OCI-LY1 (cell line): ENCODE data around the gene INPP5K.

Experiments used
- H2AFZ ChIP-seq: fragments of 200-600 bp; sonication (generic), shearing (Covaris generic); 2 replicates; pipeline ENCODE4 v1.6.0; 2014; ENCODE audit warnings: antibody characterized with exemption, mild to moderate bottlenecking, low read length
- H3F3A ChIP-seq: fragments of 200-600 bp; sonication (generic), shearing (Covaris generic); 2 replicates; pipeline ENCODE4 v1.6.0; 2014; ENCODE audit warnings: mild to moderate bottlenecking, antibody characterized with exemption, low read length, moderate library complexity; ENCODE audit not compliant: insufficient read depth
- H3K27ac ChIP-seq: fragments of 200-600 bp; sonication (generic); 2 replicates; pipeline ENCODE4 v1.5.1; 2014; ENCODE audit warnings: low read length, mixed run types, mild to moderate bottlenecking, low read depth; ENCODE audit not compliant: poor library complexity, severe bottlenecking
- H3K27me3 ChIP-seq: fragments of 200-600 bp; sonication (generic); 2 replicates; pipeline ENCODE4 v1.6.0; 2014; ENCODE audit warnings: antibody characterized with exemption, mild to moderate bottlenecking, low read length, moderate library complexity; ENCODE audit not compliant: insufficient read depth
- H3K36me3 ChIP-seq: fragments of 200-600 bp; sonication (generic); 2 replicates; pipeline ENCODE4 v1.6.1; 2014; ENCODE audit warnings: mild to moderate bottlenecking, antibody characterized with exemption, low read length, moderate library complexity, mixed read lengths; ENCODE audit not compliant: insufficient read depth
- H3K4me1 ChIP-seq: fragments of 200-600 bp; sonication (generic); 2 replicates; pipeline ENCODE4 v1.5.1; 2014; ENCODE audit warnings: mild to moderate bottlenecking, low read length, moderate library complexity; ENCODE audit not compliant: insufficient read depth, severe bottlenecking
- H3K4me2 ChIP-seq: fragments of 200-600 bp; sonication (generic), shearing (Covaris generic); 2 replicates; pipeline ENCODE4 v1.6.1; 2014; ENCODE audit warnings: low read length
- H3K4me3 ChIP-seq: fragments of 200-600 bp; sonication (generic); 2 replicates; pipeline ENCODE4 v1.5.1; 2014; ENCODE audit warnings: low read length, low read depth, mild to moderate bottlenecking, mixed read lengths; ENCODE audit not compliant: poor library complexity, severe bottlenecking
- H3K79me2 ChIP-seq: fragments of 200-600 bp; shearing (Covaris generic); 2 replicates; pipeline ENCODE4 v1.6.1; 2016; ENCODE audit warnings: mixed run types, low read length, mixed read lengths; ENCODE audit not compliant: insufficient read depth
- H3K9ac ChIP-seq: fragments of 200-600 bp; sonication (generic), shearing (Covaris generic); 2 replicates; pipeline ENCODE4 v1.6.1; 2014; ENCODE audit warnings: mild to moderate bottlenecking, low read length, mixed read lengths
- H3K9me2 ChIP-seq: fragments of 200-600 bp; sonication (generic), shearing (Covaris generic); 2 replicates; pipeline ENCODE4 v1.6.1; 2014; ENCODE audit warnings: low read depth, mild to moderate bottlenecking, low read length, mixed read lengths
- H3K9me3 ChIP-seq: fragments of 200-600 bp; shearing (Covaris generic); 2 replicates; pipeline ENCODE4 v1.6.1; 2014; ENCODE audit warnings: low read length, mixed read lengths
- H4K20me1 ChIP-seq: fragments of 200-600 bp; sonication (generic), shearing (Covaris generic); 2 replicates; pipeline ENCODE4 v1.6.0; 2016; ENCODE audit warnings: mild to moderate bottlenecking, low read length; ENCODE audit not compliant: insufficient read depth
- CTCF ChIP-seq: fragments of 200-600 bp; sonication (generic), shearing (Covaris generic); IDR thresholded peaks from 2 replicates; pipeline ENCODE4 v1.5.1; 2017; ENCODE audit warnings: mild to moderate bottlenecking, antibody characterized with exemption, low read length, moderate library complexity, mixed read lengths
- EZH2 ChIP-seq: fragments of 200-600 bp; sonication (generic), shearing (Covaris generic); IDR thresholded peaks from 2 replicates; pipeline ENCODE4 v1.8.0; 2017; ENCODE audit warnings: borderline replicate concordance, mixed run types, mild to moderate bottlenecking, antibody characterized with exemption, low read length, moderate library complexity, mixed read lengths

INPP5K gene

GRCh38 chr17:1560101-1560857 is 43.9 kb upstream of the INPP5K start:
- Histone ChIP-seq H4K20me1 (no peaks in the 10 kb centered on the region), H3K36me3 (no peaks in the 10 kb centered on the region), H3K79me2 (no peaks in the 10 kb centered on the region), H3K27me3 (no peaks in the 10 kb centered on the region), H3K4me3 (no peak overlapping the region), H3K27ac (no peak overlapping the region), H3K4me2 (no peak overlapping the region), H2AFZ (no peak overlapping the region), H3K9me2 (no peaks in the 10 kb centered on the region), H3K9ac (no peak overlapping the region), H3K4me1 (peaks cover 36% of the 10 kb centered on the region), H3F3A (no peaks in the 10 kb centered on the region), H3K9me3 (no peaks in the 10 kb centered on the region)
- TF ChIP-seq CTCF (no peak), EZH2 (no peak)

GRCh38 chr17:1559047-1560043 is 42.9 kb upstream of the INPP5K start:
- Histone ChIP-seq H3K79me2 (no peaks in the 10 kb centered on the region), H3K4me1 (peaks cover 38% of the 10 kb centered on the region), H3K27ac (no peak overlapping the region), H2AFZ (no peak overlapping the region), H3K4me2 (no peak overlapping the region), H3K9me2 (no peaks in the 10 kb centered on the region), H3F3A (no peaks in the 10 kb centered on the region), H3K4me3 (no peak overlapping the region), H3K9ac (no peak overlapping the region), H3K27me3 (no peaks in the 10 kb centered on the region), H3K36me3 (no peaks in the 10 kb centered on the region), H4K20me1 (no peaks in the 10 kb centered on the region), H3K9me3 (no peaks in the 10 kb centered on the region)
- TF ChIP-seq EZH2 (no peak), CTCF (no peak)

GRCh38 chr17:1558401-1558800 is 42.0 kb upstream of the INPP5K start:
- no peak overlapping the region for H3K9ac ChIP-seq
- TF ChIP-seq CTCF, result no peak
- TF ChIP-seq EZH2, result no peak
- H3K27ac ChIP-seq, result no peak overlapping the region
- H4K20me1 ChIP-seq, result no peaks in the 10 kb centered on the region
- H3F3A ChIP-seq, result no peaks in the 10 kb centered on the region
- H3K4me2 ChIP-seq, result no peak overlapping the region
- H3K79me2 ChIP-seq, result no peaks in the 10 kb centered on the region
- no peak overlapping the region for H3K4me3 ChIP-seq
- no peaks in the 10 kb centered on the region for H3K9me2 ChIP-seq
- no peaks in the 10 kb centered on the region for H3K9me3 ChIP-seq
- H3K36me3 ChIP-seq, result no peaks in the 10 kb centered on the region
- no peaks in the 10 kb centered on the region for H3K27me3 ChIP-seq
- no peak overlapping the region for H2AFZ ChIP-seq
- H3K4me1 ChIP-seq, result peaks cover 32% of the 10 kb centered on the region
